PFSK-1 (cell line): ENCODE measurements around the gene NMNAT3.

ENCODE experiments used
- FOXP2 ChIP-seq: optimal IDR thresholded peaks from 2 replicates; pipeline ENCODE3; 2011; ENCODE audit warnings: borderline replicate concordance, control low read depth, inconsistent platforms; ENCODE audit not compliant: insufficient read depth; ENCODE audit errors: extremely low read length, extremely low read depth
- POLR2AphosphoS5 ChIP-seq: IDR thresholded peaks from 2 replicates; pipeline ENCODE4 v1.6.1; 2012; ENCODE audit warnings: low read depth, mild to moderate bottlenecking, control low read depth, low read length, moderate library complexity
- SIN3A ChIP-seq: IDR thresholded peaks from 2 replicates; pipeline ENCODE4 v1.6.1; 2012; ENCODE audit warnings: mild to moderate bottlenecking, low read length, moderate library complexity, borderline replicate concordance; ENCODE audit not compliant: insufficient read depth
- TAF1 ChIP-seq: IDR thresholded peaks from 2 replicates; pipeline ENCODE4 v1.6.1; 2012; ENCODE audit warnings: low read length, control low read depth, borderline replicate concordance; ENCODE audit not compliant: insufficient read depth
- TF ChIP-seq, protein P1 (sequence below), 2 experiments: IDR thresholded peaks; 2 replicates each; pipeline versions ENCODE4 v1.6.1 to v1.8.0; 2011 to 2012; ENCODE audit warnings: low read depth in 2 of 2, low read length in 2 of 2, control low read depth in 1 of 2, inconsistent platforms in 1 of 2, mild to moderate bottlenecking in 1 of 2, moderate library complexity in 1 of 2; ENCODE audit not compliant: insufficient read depth in 1 of 2

The NMNAT3 gene

DNA sequence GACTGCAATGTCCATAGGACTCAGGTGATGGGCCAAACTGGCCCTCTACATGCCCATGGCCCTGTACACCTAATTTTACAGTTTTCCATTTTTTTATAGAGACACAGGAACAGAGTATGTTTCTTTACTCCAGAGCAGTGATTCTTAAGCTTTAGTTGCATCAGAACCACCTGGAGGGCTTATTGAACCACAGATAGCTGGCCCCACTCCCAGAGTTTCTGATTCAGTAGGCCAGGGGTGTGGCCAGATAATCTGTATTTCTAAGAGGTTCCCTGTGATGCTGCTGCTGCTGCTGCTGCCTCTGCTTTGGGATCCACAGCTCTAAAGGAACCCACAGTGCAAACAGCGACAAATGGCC is 143.3 kb downstream of the NMNAT3 start:
- TF ChIP-seq FOXP2, result no peak
- TF ChIP-seq, protein P1, sequence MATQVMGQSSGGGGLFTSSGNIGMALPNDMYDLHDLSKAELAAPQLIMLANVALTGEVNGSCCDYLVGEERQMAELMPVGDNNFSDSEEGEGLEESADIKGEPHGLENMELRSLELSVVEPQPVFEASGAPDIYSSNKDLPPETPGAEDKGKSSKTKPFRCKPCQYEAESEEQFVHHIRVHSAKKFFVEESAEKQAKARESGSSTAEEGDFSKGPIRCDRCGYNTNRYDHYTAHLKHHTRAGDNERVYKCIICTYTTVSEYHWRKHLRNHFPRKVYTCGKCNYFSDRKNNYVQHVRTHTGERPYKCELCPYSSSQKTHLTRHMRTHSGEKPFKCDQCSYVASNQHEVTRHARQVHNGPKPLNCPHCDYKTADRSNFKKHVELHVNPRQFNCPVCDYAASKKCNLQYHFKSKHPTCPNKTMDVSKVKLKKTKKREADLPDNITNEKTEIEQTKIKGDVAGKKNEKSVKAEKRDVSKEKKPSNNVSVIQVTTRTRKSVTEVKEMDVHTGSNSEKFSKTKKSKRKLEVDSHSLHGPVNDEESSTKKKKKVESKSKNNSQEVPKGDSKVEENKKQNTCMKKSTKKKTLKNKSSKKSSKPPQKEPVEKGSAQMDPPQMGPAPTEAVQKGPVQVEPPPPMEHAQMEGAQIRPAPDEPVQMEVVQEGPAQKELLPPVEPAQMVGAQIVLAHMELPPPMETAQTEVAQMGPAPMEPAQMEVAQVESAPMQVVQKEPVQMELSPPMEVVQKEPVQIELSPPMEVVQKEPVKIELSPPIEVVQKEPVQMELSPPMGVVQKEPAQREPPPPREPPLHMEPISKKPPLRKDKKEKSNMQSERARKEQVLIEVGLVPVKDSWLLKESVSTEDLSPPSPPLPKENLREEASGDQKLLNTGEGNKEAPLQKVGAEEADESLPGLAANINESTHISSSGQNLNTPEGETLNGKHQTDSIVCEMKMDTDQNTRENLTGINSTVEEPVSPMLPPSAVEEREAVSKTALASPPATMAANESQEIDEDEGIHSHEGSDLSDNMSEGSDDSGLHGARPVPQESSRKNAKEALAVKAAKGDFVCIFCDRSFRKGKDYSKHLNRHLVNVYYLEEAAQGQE (IDR thresholded peaks at IDR 0.05; ENCODE audit: insufficient read depth in 1 of 2, low read depth in 2 of 2, low read length in 2 of 2), result no peak
- no peak for TF ChIP-seq TAF1
- TF ChIP-seq SIN3A, result no peak
- TF ChIP-seq POLR2AphosphoS5, result no peak

DNA sequence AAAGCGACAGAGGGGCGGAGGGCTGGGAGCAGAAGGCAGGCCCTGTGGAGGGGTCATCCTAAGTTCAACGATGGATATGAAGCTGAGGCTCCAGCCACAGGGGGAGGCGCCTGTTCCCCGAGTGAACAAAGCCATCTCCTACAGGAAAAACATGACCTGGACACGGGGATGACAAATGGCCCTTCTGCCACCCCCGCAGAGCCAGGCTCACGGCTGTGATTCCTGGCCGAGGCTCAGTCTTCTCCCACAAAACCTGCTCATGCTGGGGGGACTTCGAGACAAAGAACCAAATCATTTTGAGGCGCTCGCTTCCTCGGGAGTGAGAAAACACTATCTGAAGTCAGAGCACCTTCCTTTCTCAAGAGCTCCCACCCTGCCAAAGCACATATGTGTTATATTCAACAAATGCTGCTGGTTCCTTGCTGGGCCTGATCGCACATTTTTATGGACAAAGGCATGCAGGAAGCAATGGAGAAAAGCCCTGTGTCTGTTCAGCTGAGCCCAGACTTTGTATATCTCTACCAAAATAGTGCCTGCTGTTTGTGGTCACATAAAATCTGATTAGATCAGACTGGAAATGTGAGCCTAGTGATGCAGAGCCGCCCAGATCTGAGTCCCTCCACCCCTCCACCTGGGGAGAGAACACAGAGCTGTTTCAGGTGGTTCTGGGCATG is 143.9 kb downstream of the NMNAT3 start:
- no peak for TF ChIP-seq TAF1
- TF ChIP-seq, protein P1 (IDR thresholded peaks at IDR 0.05; ENCODE audit: insufficient read depth in 1 of 2, low read depth in 2 of 2, low read length in 2 of 2), result no peak
- TF ChIP-seq SIN3A, result no peak
- no peak for TF ChIP-seq POLR2AphosphoS5
- TF ChIP-seq FOXP2, result no peak

DNA sequence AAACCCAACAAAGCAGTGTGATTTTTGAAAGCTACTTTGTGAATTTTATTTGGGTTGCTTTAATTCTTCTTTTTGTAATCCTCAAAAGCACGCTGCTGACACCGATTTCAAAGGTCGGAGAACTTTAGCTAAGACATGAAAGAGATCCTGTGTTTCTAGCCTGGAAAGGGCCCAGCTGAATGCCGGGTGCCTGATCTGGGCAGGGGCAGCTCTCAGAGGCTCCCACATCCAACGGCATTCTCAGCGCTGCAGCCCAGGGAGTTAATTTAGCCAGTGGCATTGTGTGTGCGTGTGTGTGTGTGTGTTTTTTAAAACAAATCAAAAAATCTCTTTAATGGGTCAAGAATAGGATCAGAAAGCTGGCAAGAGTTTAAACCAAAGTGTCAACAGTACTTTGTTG is 144.8 kb downstream of the NMNAT3 start:
- no peak for TF ChIP-seq TAF1
- no peak for TF ChIP-seq SIN3A
- no peak for TF ChIP-seq POLR2AphosphoS5
- TF ChIP-seq, protein P1 (IDR thresholded peaks at IDR 0.05; ENCODE audit: insufficient read depth in 1 of 2, low read depth in 2 of 2, low read length in 2 of 2), result no peak
- TF ChIP-seq FOXP2, result no peak

DNA sequence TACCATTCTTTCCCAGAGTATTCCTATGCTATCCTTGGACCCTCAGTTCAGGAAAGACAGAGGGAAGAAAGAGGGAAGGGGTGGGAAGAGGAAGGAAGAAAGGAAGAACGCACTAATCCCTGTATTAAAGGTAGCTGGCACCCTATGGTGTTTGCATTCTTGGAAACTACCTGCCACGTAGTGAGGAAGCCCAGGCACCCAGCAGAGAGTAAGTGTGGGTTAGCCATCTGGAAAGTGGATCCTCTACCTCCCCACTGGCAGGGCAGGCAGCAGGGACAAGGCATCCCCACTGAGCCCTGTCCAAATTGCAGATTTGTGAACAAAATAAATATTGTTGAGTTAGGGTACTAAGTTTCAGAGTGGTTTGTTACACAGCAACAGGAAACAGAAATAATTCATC is 147.1 kb downstream of the NMNAT3 start:
- TF ChIP-seq SIN3A (no peak), POLR2AphosphoS5 (no peak), FOXP2 (no peak), TAF1 (no peak)
- TF ChIP-seq, protein P1 (IDR thresholded peaks at IDR 0.05; ENCODE audit: insufficient read depth in 1 of 2, low read depth in 2 of 2, low read length in 2 of 2), result no peak

DNA sequence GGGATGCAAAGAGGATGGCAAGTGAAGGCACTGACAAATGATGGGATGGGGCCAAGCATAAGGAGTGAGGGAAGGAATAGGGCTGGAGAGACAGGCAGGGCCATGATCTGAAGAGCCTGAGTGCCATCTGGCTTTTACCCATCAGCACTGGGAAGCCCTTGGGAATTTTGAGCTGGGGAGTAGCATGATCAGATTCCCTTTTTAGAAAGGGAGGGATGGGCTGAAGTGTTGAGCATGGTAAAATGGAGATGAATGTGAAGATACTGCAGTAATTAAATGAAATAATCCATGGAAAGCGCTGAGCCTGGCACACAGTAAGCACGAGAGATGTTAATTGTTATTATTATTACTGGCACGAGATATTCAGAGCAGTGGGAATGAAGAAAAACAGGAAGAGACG is 148.1 kb downstream of the NMNAT3 start:
- TF ChIP-seq, protein P1 (IDR thresholded peaks at IDR 0.05; ENCODE audit: insufficient read depth in 1 of 2, low read depth in 2 of 2, low read length in 2 of 2), result no peak
- no peak for TF ChIP-seq TAF1
- no peak for TF ChIP-seq FOXP2
